GM23338 (cell line): Measurements from ENCODE around the gene SYT15. TPM values are rescaled to one million over a fixed set of nuclear protein-coding genes. Genes with fewer than 3 reads are reported as not detected.

Experiments
- ATAC-seq: fragments of 200-7000 bp; cut with Tn5 transposase; 3 replicates; pipeline ENCODE4 v1.9.1; 2020
- DNase-seq: peaks from one replicate; pipeline ENCODE4 v3.0.0-alpha.2; 2015; ENCODE audit warnings: low spot score
- H2AFZ ChIP-seq: fragments of 200-600 bp; sonication (generic); 2 replicates; pipeline ENCODE4 v1.8.0; 2016; ENCODE audit warnings: antibody characterized with exemption, mild to moderate bottlenecking, moderate library complexity
- H3F3A ChIP-seq: fragments of 200-600 bp; sonication (generic); replicated peaks from 2 replicates; pipeline ENCODE4 v1.8.0; 2017; ENCODE audit warnings: antibody characterized with exemption, mixed run types, low read depth
- H3K27ac ChIP-seq: fragments of 200-600 bp; sonication (generic); 2 replicates; pipeline ENCODE4 v1.6.1; 2016; ENCODE audit warnings: low read depth
- H3K27me3 ChIP-seq: fragments of 200-600 bp; sonication (generic); 2 replicates; pipeline ENCODE4 v1.8.0; 2016; ENCODE audit warnings: mild to moderate bottlenecking, mixed run types, moderate library complexity; ENCODE audit not compliant: insufficient read depth
- H3K36me3 ChIP-seq: fragments of 200-600 bp; sonication (generic); 2 replicates; pipeline ENCODE4 v1.8.0; 2016; ENCODE audit warnings: mild to moderate bottlenecking; ENCODE audit not compliant: insufficient read depth
- H3K4me1 ChIP-seq: fragments of 200-600 bp; sonication (generic); 2 replicates; pipeline ENCODE4 v1.8.0; 2016; ENCODE audit warnings: mild to moderate bottlenecking, moderate library complexity; ENCODE audit not compliant: insufficient read depth
- H3K4me2 ChIP-seq: fragments of 200-600 bp; sonication (generic); 2 replicates; pipeline ENCODE4 v1.7.1; 2017; ENCODE audit warnings: mixed run types
- H3K4me3 ChIP-seq: fragments of 200-600 bp; sonication (generic); 2 replicates; pipeline ENCODE4 v1.6.1; 2016; ENCODE audit warnings: mixed run types
- H3K79me2 ChIP-seq: fragments of 200-600 bp; sonication (generic); replicated peaks from 2 replicates; pipeline ENCODE4 v1.8.0; 2017; ENCODE audit warnings: mild to moderate bottlenecking; ENCODE audit not compliant: insufficient read depth
- H3K9me2 ChIP-seq: fragments of 200-600 bp; sonication (generic); 2 replicates; pipeline ENCODE4 v1.8.0; 2017; ENCODE audit not compliant: insufficient read depth
- H4K20me1 ChIP-seq: fragments of 200-600 bp; sonication (generic); replicated peaks from 2 replicates; pipeline ENCODE4 v1.8.0; 2017; ENCODE audit warnings: mild to moderate bottlenecking; ENCODE audit not compliant: insufficient read depth
- H3K27ac Mint-ChIP-seq: 2 replicates; pipeline ENCODE4 v1.8.0; 2020; ENCODE audit warnings: inconsistent platforms, mild to moderate bottlenecking, moderate library complexity, mixed read lengths
- H3K27me3 Mint-ChIP-seq: 3 replicates; pipeline ENCODE4 v1.8.0; 2022; ENCODE audit warnings: low read depth, mild to moderate bottlenecking, moderate library complexity, mixed read lengths, inconsistent platforms; ENCODE audit not compliant: insufficient read depth, poor library complexity
- H3K36me3 Mint-ChIP-seq: 3 replicates; pipeline ENCODE4 v1.8.0; 2021; ENCODE audit warnings: low read depth, mild to moderate bottlenecking, inconsistent platforms, moderate library complexity, mixed read lengths
- H3K4me1 Mint-ChIP-seq: 3 replicates; pipeline ENCODE4 v1.8.0; 2020; ENCODE audit warnings: mild to moderate bottlenecking, inconsistent platforms, mixed read lengths
- H3K4me3 Mint-ChIP-seq: 3 replicates; pipeline ENCODE4 v1.8.0; 2021; ENCODE audit warnings: moderate library complexity, mild to moderate bottlenecking, inconsistent platforms, mixed read lengths
- H3K9me3 Mint-ChIP-seq: 3 replicates; pipeline ENCODE4 v1.8.0; 2020; ENCODE audit warnings: moderate library complexity, mild to moderate bottlenecking, inconsistent platforms, mixed read lengths
- CREB1 ChIP-seq: fragments of 250-450 bp; sonication (Bioruptor Pico); IDR thresholded peaks from 2 replicates; pipeline ENCODE4 v1.5.0; 2020; ENCODE audit warnings: low read depth, mild to moderate bottlenecking, moderate library complexity
- EZH2 ChIP-seq: fragments of 200-600 bp; sonication (generic); IDR thresholded peaks from one replicate; pipeline ENCODE4 v1.8.0; 2017; ENCODE audit warnings: antibody characterized with exemption, mild to moderate bottlenecking, low read depth; ENCODE audit not compliant: unreplicated experiment
- EZH2phosphoT487 ChIP-seq: fragments of 200-600 bp; sonication (generic); IDR thresholded peaks from one replicate; pipeline ENCODE4 v1.8.1; 2018; ENCODE audit warnings: antibody characterized with exemption; ENCODE audit not compliant: unreplicated experiment
- JUNB ChIP-seq: IDR thresholded peaks from one replicate; pipeline ENCODE4 v1.6.1; 2016; ENCODE audit warnings: antibody characterized with exemption; ENCODE audit not compliant: unreplicated experiment
- NANOG ChIP-seq: IDR thresholded peaks from 2 replicates; pipeline ENCODE4 v1.6.1; 2016; ENCODE audit warnings: antibody characterized with exemption, borderline replicate concordance
- POLR2AphosphoS5 ChIP-seq: IDR thresholded peaks from 2 replicates; pipeline ENCODE4 v1.6.1; 2016; ENCODE audit warnings: antibody characterized with exemption, low read depth
- STAT1 ChIP-seq: IDR thresholded peaks from one replicate; pipeline ENCODE4 v1.6.1; 2016; ENCODE audit warnings: antibody characterized with exemption; ENCODE audit not compliant: unreplicated experiment
- ZNF114 ChIP-seq: fragments of 250-450 bp; sonication (Bioruptor Pico); IDR thresholded peaks from 2 replicates; pipeline ENCODE4 v1.5.0; 2020; ENCODE audit warnings: mild to moderate bottlenecking, moderate library complexity
- ZNF331 ChIP-seq: fragments of 250-450 bp; sonication (Bioruptor Pico); IDR thresholded peaks from 2 replicates; pipeline ENCODE4 v1.5.0; 2020; ENCODE audit warnings: low read depth, mild to moderate bottlenecking, moderate library complexity
- polyA plus RNA-seq: library from polyadenylated mRNA; unstranded; fragments of >200 nt; fragmentation: Nextera tagmentation; extraction: Ambion mirVana; gene quantifications from 2 replicates; pipeline ENCODE4 v1.2.1, GENCODE V29; 2016
- total RNA-seq: library from RNA; depleted of rRNA; stranded (reverse); fragments of >200 nt; shearing (Covaris generic); gene quantifications from 2 replicates; pipeline ENCODE4 v1.2.3, GENCODE V29; 2014
- TF ChIP-seq, protein P1 (sequence below): IDR thresholded peaks from one replicate; pipeline ENCODE4 v1.6.1; 2018; ENCODE audit warnings: antibody characterized with exemption; ENCODE audit not compliant: unreplicated experiment
- TF ChIP-seq, protein P2 (sequence below): IDR thresholded peaks from 2 replicates; pipeline ENCODE4 v1.6.1; 2016; ENCODE audit warnings: antibody characterized with exemption
- TF ChIP-seq, protein P3 (sequence below), 2 experiments: fragments of 200-600 bp in 1 of 2; sonication (generic) in 1 of 2; conservative IDR thresholded peaks; 2 replicates each; pipeline versions ENCODE4 v1.5.1 to v1.6.1; 2016 to 2017; ENCODE audit warnings: antibody characterized with exemption in 2 of 2, low read depth in 2 of 2, mild to moderate bottlenecking in 2 of 2, moderate library complexity in 1 of 2
- TF ChIP-seq, protein P4 (sequence below): fragments of 250-450 bp; sonication (Bioruptor Pico); IDR thresholded peaks from 2 replicates; pipeline ENCODE4 v1.5.0; 2020; ENCODE audit warnings: mild to moderate bottlenecking, moderate library complexity

Gene SYT15
- total and polyA plus RNA-seq, 2 experiments from 2014 or later, result 1.5 TPM; not detected in 1

DNA sequence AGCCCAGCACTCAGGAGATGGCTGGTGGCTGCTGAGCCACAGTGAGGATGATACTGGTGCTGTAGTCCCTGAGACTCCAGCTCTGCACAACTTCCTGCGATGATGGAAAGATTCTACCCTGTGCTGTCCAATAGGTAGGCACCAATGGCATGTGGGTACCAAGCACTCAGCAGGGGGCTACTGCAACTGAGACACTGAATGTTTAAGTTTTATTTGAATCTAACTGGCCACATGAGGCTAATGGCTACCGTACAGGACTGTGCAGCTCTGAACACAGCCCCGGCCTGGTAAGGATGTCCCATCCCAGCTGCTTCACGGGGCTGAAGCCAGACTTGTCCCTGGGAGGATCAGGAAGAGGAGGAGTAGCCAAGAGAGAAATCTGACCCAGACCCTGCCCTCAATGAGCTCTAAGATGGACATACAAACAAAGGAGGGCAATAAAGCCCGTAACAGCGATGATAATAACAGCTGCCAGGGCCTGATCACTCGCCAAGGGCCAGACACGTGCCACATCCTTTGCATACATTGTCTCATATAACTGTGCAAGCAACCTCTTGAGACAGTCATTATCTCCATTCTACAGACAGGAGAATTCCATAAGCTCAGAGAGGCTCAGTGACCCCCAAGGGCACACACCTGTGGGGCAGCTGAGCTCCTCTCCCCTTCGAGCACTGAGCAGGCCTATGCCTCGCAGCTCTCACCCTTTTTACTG lies 26.2 kb upstream of the SYT15 start:
- no peak overlapping the region for H3K4me2 ChIP-seq
- peaks cover 3% of the 10 kb centered on the region; the same call in 1 of the 3 replicates for H3K36me3 Mint-ChIP-seq
- H3K9me2 ChIP-seq, result 0 out of 2 replicates have a peak, but pooled peaks cover 2% of the 10 kb centered on the region
- no peak overlapping the region for H3K4me3 Mint-ChIP-seq
- H3F3A ChIP-seq, result 0 out of 2 replicates have a peak, but pooled peaks cover 6% of the 10 kb centered on the region
- peaks cover 19% of the 10 kb centered on the region for H3K4me1 ChIP-seq
- no peak overlapping the region for H3K27ac ChIP-seq
- H2AFZ ChIP-seq, result no peak overlapping the region
- DNase-seq (no peak), ATAC-seq (no peak)
- no peak overlapping the region for H3K27ac Mint-ChIP-seq
- peaks cover 5% of the 10 kb centered on the region for H3K36me3 ChIP-seq
- peaks cover 3% of the 10 kb centered on the region; the same call in 1 of the 3 replicates for H3K9me3 Mint-ChIP-seq
- no peak overlapping the region for H3K4me3 ChIP-seq
- H3K27me3 ChIP-seq, result peaks cover 7% of the 10 kb centered on the region
- peaks cover 14% of the 10 kb centered on the region for H3K27me3 Mint-ChIP-seq
- H4K20me1 ChIP-seq, result peaks cover 28% of the 10 kb centered on the region
- peaks cover 4% of the 10 kb centered on the region; the same call in 1 of the 3 replicates for H3K4me1 Mint-ChIP-seq
- peaks cover 10% of the 10 kb centered on the region; the same call in 1 of the 2 replicates for H3K79me2 ChIP-seq
- TF ChIP-seq ZNF331 (CRISPR knock-in tag) (no peak), NANOG (no peak), CREB1 (CRISPR knock-in tag) (no peak), EZH2phosphoT487 (no peak), STAT1 (no peak), EZH2 (no peak), POLR2AphosphoS5 (no peak), JUNB (no peak), ZNF114 (CRISPR knock-in tag) (no peak)
- TF ChIP-seq, protein P1, sequence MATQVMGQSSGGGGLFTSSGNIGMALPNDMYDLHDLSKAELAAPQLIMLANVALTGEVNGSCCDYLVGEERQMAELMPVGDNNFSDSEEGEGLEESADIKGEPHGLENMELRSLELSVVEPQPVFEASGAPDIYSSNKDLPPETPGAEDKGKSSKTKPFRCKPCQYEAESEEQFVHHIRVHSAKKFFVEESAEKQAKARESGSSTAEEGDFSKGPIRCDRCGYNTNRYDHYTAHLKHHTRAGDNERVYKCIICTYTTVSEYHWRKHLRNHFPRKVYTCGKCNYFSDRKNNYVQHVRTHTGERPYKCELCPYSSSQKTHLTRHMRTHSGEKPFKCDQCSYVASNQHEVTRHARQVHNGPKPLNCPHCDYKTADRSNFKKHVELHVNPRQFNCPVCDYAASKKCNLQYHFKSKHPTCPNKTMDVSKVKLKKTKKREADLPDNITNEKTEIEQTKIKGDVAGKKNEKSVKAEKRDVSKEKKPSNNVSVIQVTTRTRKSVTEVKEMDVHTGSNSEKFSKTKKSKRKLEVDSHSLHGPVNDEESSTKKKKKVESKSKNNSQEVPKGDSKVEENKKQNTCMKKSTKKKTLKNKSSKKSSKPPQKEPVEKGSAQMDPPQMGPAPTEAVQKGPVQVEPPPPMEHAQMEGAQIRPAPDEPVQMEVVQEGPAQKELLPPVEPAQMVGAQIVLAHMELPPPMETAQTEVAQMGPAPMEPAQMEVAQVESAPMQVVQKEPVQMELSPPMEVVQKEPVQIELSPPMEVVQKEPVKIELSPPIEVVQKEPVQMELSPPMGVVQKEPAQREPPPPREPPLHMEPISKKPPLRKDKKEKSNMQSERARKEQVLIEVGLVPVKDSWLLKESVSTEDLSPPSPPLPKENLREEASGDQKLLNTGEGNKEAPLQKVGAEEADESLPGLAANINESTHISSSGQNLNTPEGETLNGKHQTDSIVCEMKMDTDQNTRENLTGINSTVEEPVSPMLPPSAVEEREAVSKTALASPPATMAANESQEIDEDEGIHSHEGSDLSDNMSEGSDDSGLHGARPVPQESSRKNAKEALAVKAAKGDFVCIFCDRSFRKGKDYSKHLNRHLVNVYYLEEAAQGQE, result no peak
- TF ChIP-seq, protein P2, sequence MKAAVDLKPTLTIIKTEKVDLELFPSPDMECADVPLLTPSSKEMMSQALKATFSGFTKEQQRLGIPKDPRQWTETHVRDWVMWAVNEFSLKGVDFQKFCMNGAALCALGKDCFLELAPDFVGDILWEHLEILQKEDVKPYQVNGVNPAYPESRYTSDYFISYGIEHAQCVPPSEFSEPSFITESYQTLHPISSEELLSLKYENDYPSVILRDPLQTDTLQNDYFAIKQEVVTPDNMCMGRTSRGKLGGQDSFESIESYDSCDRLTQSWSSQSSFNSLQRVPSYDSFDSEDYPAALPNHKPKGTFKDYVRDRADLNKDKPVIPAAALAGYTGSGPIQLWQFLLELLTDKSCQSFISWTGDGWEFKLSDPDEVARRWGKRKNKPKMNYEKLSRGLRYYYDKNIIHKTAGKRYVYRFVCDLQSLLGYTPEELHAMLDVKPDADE, result no peak
- TF ChIP-seq, protein P3, sequence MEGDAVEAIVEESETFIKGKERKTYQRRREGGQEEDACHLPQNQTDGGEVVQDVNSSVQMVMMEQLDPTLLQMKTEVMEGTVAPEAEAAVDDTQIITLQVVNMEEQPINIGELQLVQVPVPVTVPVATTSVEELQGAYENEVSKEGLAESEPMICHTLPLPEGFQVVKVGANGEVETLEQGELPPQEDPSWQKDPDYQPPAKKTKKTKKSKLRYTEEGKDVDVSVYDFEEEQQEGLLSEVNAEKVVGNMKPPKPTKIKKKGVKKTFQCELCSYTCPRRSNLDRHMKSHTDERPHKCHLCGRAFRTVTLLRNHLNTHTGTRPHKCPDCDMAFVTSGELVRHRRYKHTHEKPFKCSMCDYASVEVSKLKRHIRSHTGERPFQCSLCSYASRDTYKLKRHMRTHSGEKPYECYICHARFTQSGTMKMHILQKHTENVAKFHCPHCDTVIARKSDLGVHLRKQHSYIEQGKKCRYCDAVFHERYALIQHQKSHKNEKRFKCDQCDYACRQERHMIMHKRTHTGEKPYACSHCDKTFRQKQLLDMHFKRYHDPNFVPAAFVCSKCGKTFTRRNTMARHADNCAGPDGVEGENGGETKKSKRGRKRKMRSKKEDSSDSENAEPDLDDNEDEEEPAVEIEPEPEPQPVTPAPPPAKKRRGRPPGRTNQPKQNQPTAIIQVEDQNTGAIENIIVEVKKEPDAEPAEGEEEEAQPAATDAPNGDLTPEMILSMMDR (conservative IDR thresholded peaks at IDR 0.05; ENCODE audit: low read depth in 2 of 2), result no peak
- TF ChIP-seq, protein P4, sequence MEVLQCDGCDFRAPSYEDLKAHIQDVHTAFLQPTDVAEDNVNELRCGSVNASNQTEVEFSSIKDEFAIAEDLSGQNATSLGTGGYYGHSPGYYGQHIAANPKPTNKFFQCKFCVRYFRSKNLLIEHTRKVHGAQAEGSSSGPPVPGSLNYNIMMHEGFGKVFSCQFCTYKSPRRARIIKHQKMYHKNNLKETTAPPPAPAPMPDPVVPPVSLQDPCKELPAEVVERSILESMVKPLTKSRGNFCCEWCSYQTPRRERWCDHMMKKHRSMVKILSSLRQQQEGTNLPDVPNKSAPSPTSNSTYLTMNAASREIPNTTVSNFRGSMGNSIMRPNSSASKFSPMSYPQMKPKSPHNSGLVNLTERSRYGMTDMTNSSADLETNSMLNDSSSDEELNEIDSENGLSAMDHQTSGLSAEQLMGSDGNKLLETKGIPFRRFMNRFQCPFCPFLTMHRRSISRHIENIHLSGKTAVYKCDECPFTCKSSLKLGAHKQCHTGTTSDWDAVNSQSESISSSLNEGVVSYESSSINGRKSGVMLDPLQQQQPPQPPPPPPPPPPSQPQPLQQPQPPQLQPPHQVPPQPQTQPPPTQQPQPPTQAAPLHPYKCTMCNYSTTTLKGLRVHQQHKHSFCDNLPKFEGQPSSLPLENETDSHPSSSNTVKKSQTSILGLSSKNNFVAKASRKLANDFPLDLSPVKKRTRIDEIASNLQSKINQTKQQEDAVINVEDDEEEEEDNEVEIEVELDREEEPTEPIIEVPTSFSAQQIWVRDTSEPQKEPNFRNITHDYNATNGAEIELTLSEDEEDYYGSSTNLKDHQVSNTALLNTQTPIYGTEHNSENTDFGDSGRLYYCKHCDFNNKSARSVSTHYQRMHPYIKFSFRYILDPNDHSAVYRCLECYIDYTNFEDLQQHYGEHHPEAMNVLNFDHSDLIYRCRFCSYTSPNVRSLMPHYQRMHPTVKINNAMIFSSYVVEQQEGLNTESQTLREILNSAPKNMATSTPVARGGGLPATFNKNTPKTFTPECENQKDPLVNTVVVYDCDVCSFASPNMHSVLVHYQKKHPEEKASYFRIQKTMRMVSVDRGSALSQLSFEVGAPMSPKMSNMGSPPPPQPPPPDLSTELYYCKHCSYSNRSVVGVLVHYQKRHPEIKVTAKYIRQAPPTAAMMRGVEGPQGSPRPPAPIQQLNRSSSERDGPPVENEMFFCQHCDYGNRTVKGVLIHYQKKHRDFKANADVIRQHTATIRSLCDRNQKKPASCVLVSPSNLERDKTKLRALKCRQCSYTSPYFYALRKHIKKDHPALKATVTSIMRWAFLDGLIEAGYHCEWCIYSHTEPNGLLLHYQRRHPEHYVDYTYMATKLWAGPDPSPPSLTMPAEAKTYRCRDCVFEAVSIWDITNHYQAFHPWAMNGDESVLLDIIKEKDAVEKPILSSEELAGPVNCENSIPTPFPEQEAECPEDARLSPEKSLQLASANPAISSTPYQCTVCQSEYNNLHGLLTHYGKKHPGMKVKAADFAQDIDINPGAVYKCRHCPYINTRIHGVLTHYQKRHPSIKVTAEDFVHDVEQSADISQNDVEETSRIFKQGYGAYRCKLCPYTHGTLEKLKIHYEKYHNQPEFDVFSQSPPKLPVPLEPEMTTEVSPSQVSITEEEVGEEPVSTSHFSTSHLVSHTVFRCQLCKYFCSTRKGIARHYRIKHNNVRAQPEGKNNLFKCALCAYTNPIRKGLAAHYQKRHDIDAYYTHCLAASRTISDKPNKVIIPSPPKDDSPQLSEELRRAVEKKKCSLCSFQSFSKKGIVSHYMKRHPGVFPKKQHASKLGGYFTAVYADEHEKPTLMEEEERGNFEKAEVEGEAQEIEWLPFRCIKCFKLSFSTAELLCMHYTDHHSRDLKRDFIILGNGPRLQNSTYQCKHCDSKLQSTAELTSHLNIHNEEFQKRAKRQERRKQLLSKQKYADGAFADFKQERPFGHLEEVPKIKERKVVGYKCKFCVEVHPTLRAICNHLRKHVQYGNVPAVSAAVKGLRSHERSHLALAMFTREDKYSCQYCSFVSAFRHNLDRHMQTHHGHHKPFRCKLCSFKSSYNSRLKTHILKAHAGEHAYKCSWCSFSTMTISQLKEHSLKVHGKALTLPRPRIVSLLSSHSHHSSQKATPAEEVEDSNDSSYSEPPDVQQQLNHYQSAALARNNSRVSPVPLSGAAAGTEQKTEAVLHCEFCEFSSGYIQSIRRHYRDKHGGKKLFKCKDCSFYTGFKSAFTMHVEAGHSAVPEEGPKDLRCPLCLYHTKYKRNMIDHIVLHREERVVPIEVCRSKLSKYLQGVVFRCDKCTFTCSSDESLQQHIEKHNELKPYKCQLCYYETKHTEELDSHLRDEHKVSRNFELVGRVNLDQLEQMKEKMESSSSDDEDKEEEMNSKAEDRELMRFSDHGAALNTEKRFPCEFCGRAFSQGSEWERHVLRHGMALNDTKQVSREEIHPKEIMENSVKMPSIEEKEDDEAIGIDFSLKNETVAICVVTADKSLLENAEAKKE (CRISPR knock-in tag), result no peak
